Stomach (tissue), 9 donors: ENCODE results near the gene TMEM115. TPM values are rescaled to one million over a fixed set of nuclear protein-coding genes. Genes with fewer than 3 reads are reported as not detected.

ENCODE experiments used
- DNase-seq, 2 donors: peaks; one replicate each; pipeline versions ENCODE4 v3.0.0 to v3.0.0-alpha.2; 2013 to 2019
- H3K27ac ChIP-seq, 5 donors: fragments of 200-600 bp in 4 of 5; sonication (generic) in 4 of 5; one replicate each; pipeline ENCODE4 v1.5.1; 2013 to 2019; ENCODE audit warnings: mild to moderate bottlenecking in 1 of 5, moderate library complexity in 1 of 5
- H3K27me3 ChIP-seq, 3 donors: fragments of 200-600 bp; sonication (generic); one replicate each; pipeline ENCODE4 v1.5.1; 2017 to 2019; ENCODE audit warnings: mixed run types in 1 of 3
- H3K36me3 ChIP-seq, 4 donors: fragments of 200-600 bp; sonication (generic); 1 replicate in 3 of 4; 2 replicates in 1 of 4; pipeline ENCODE4 v1.5.1; 2016 to 2019
- H3K4me1 ChIP-seq, 4 donors: fragments of 200-600 bp; sonication (generic); one replicate each; pipeline ENCODE4 v1.5.1; 2016 to 2019
- H3K4me3 ChIP-seq, 4 donors: fragments of 200-600 bp; sonication (generic) in 3 of 4; one replicate each; pipeline ENCODE4 v1.5.1; 2016 to 2019; ENCODE audit warnings: mild to moderate bottlenecking in 1 of 4
- H3K9me3 ChIP-seq, 4 donors: fragments of 200-600 bp; sonication (generic); one replicate each; pipeline ENCODE4 v1.5.1; 2016 to 2019
- CTCF ChIP-seq, 7 experiments: fragments of 450-650 bp in 4 of 7; fragments of 200-600 bp in 3 of 7; sonication (generic) in 3 of 7; IDR thresholded peaks; one replicate each; pipeline ENCODE4 v1.5.1; 2016 to 2019; ENCODE audit warnings: antibody characterized with exemption in 7 of 7, control low read depth in 2 of 7, mild to moderate bottlenecking in 1 of 7
- EP300 ChIP-seq: sonication (generic); formaldehyde crosslinking; IDR thresholded peaks from one replicate; pipeline ENCODE4 v1.6.1; 2017; ENCODE audit warnings: antibody characterized with exemption
- POLR2A ChIP-seq, 4 donors: fragments of 450-650 bp; IDR thresholded peaks; one replicate each; pipeline ENCODE4 v1.6.1; 2016; ENCODE audit warnings: antibody characterized with exemption in 4 of 4, control low read depth in 2 of 4, mild to moderate bottlenecking in 1 of 4, moderate library complexity in 1 of 4
- POLR2AphosphoS5 ChIP-seq, 3 donors: sonication (generic); formaldehyde crosslinking; IDR thresholded peaks; one replicate each; pipeline ENCODE4 v1.6.1; 2016; ENCODE audit warnings: antibody characterized with exemption in 3 of 3
- WGBS, 5 donors: extraction: QIAGEN DNeasy Blood & Tissue Kit in 3 of 5; methylation state at CpG; one replicate each; pipeline versions ENCODE4 v1.1.5 to v1.1.7; 2013 to 2018; 5-methylcytosine and 5-hydroxymethylcytosine counted together
- intact Hi-C: fragments of 100-400 bp; cut with DNase I; formaldehyde crosslinking; loops from one replicate; pipeline ENCODE4 v1.15.1; 2023; ENCODE audit warnings: low total_unique reads
- polyA plus RNA-seq, 3 donors: library from polyadenylated mRNA; stranded (reverse); fragments of 200-250 nt; gene quantifications; one replicate each; pipeline ENCODE4 v1.2.3, GENCODE V29; 2013
- total RNA-seq, 5 donors: library from RNA; depleted of rRNA; stranded (reverse); fragments of >200 nt; gene quantifications; one replicate each; pipeline versions ENCODE4 v1.1.0 to v1.2.3, GENCODE V29; 2014 to 2016
- donor health status: healthy with polysubstance abuse.
- donor health status: Bipolar disorder and iron deficiency.
- donor health status: healthy.

Gene TMEM115
- total and polyA plus RNA-seq, 8 donors, result 14.6 to 128 (median 27.4) TPM

GRCh38 chr3:50339485-50340146 is 19.7 kb downstream of the TMEM115 start:
- TF ChIP-seq POLR2AphosphoS5 (IDR thresholded peaks at IDR 0.05) (no peak), CTCF (IDR thresholded peaks at IDR 0.05) (no peak), EP300 (no peak), POLR2A (IDR thresholded peaks at IDR 0.05) (no peak)
- Histone ChIP-seq H3K4me3 (peak overlapping the region; percentile 50 to 52 (median 52)), H3K9me3 (no peaks in the 10 kb centered on the region), H3K36me3 (no peaks in the 10 kb centered on the region), H3K27ac (peak overlapping the region in 4 of 5 donors; percentile 96 to 99 (median 96)), H3K4me1 (peaks cover 50 to 68% (median 63%) of the 10 kb centered on the region in 4 donors), H3K27me3 (no peaks in the 10 kb centered on the region)
- intact Hi-C loops, result no loop called here
- no peak for DNase-seq
- 66 to 79% (median 77%) methylated on average over 14 of the region's 14 CpGs for WGBS, 5 donors

- Histone ChIP-seq H3K9me3 (no peaks in the 10 kb centered on the region), H3K4me3 (peak overlapping the region in 2 of 4 donors; percentile 63 to 72), H3K4me1 (peaks cover 57 to 75% (median 69%) of the 10 kb centered on the region in 4 donors), H3K27me3 (no peaks in the 10 kb centered on the region), H3K36me3 (no peaks in the 10 kb centered on the region), H3K27ac (peak overlapping the region; percentile 26 to 99 (median 96))
- intact Hi-C loops, result no loop called here
- no peak for TF ChIP-seq EP300
- TF ChIP-seq CTCF (IDR thresholded peaks at IDR 0.05), result no peak
- no peak for TF ChIP-seq POLR2AphosphoS5 (IDR thresholded peaks at IDR 0.05)
- no peak for TF ChIP-seq POLR2A (IDR thresholded peaks at IDR 0.05)
- no peak for DNase-seq
- 55 to 69% (median 60%) methylated on average over 5 of the region's 5 CpGs for WGBS, 5 donors
These were observed 20.4 kb downstream of the TMEM115 start for GRCh38 chr3:50338965-50339364.

GRCh38 chr3:50337175-50337861 is 22.0 kb downstream of the TMEM115 start:
- WGBS, 5 donors, result 0 to 2% (median 1%) methylated on average over 29 to 79 of the region's 79 CpGs
- intact Hi-C loops, result no loop called here

More at GRCh38 chr3:50337175-50337861, 22.0 kb downstream of the TMEM115 start:
- peak; percentile 100 for DNase-seq
- Histone ChIP-seq H3K9me3 (no peaks in the 10 kb centered on the region), H3K4me3 (peak overlapping the region; percentile 63 to 92 (median 68)), H3K36me3 (peaks cover 2 to 12% (median 3%) of the 10 kb centered on the region in 4 donors), H3K27ac (peak overlapping the region; percentile 96 to 99 (median 96)), H3K4me1 (peaks cover 66 to 88% (median 80%) of the 10 kb centered on the region in 4 donors), H3K27me3 (no peaks in the 10 kb centered on the region)
- peak; percentile 97 to 99 (median 99) for TF ChIP-seq POLR2AphosphoS5 (IDR thresholded peaks at IDR 0.05)
- no peak for TF ChIP-seq CTCF (IDR thresholded peaks at IDR 0.05)
- peak in 2 of 4 donors; percentile 81 to 89 for TF ChIP-seq POLR2A (IDR thresholded peaks at IDR 0.05)
- peak; percentile 10 for TF ChIP-seq EP300
